Measurements from ENCODE around the gene TOLLIP.
"Not testable (repeated sequence)": the region's sequence is repeated elsewhere in the genome, so short reads cannot be mapped to it uniquely, and the experiment has no call there.

Gene TOLLIP

DNA sequence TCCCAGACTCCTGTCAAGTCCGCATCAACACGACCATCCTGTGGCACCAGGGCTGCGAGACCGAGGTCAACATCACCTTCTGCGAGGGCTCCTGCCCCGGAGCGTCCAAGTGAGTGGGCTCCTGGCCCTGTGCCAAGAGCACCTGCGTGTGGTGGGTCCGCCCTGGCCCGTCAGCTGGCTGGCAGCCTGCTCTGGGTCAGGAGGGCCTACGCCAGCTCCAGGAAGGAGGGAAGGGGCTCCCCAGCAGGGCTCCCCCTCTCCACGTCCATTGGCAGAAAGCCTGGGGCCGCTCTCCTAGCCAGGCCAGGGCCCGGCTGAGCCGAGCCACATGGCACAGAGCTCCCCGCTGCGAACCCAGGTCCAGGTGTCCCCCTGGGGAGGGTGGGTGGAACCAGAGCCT is 48.8 kb downstream of the TOLLIP start:
- DNase-seq, result no peak

DNA sequence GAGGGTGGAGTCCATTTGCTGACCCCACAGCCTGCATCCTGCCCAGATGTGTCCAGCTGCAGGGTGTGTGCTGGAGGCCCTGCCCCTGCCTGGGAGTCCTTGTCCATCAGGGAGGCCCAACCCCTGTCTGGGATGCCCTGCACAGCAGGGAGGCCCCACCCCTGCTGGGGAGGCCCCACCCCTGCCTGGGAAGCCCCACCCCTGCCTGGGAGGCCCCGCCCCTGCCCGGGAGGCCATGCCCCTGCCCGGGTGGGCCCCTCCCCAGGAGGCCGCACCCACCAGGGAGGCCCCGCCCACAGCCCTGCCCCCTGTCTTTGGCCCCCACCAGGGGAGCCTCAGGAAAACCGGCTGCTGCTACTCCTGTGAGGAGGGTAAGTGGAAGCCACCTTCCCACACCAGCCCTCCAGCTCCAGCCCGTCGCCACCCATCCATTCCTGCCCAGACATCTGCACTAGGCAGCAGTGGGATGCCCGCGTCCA is 49.4 kb downstream of the TOLLIP start:
- no peak for DNase-seq

DNA sequence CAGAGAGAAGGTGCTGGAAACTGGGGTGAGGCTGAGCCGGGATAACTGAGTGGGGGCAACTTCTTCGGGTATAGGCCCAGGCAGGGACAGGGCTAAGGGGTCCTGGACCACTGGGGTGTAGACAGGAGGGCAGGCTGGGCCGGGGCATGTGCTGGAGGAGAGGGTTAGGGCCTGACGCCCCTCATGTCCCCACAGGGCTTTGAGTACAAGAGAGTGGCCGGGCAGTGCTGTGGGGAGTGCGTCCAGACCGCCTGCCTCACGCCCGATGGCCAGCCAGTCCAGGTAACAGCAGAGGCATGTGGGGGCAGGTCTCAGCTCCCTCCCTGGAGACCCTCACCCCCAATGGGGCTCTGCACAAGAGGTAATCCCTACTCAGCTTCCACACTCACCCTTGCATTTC is 49.9 kb downstream of the TOLLIP start:
- no peak for DNase-seq

DNA sequence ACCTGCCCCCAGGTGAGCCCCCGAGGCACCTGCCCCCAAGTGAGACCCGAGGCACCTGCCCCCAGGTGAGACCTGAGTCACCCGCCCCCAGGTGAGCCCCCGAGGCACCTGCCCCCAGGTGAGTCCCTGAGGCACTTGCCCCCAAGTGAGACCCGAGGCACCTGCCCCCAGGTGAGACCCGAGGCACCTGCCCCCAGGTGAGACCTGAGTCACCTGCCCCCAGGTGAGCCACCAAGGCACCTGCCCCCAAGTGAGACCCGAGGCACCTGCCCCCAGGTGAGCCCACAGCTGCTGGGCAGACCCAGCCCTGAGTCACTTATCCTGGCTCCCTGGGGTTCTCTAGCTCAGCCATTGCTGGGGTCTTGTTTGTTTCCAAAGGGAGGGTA is 50.4 kb downstream of the TOLLIP start:
- DNase-seq, result no peak

DNA sequence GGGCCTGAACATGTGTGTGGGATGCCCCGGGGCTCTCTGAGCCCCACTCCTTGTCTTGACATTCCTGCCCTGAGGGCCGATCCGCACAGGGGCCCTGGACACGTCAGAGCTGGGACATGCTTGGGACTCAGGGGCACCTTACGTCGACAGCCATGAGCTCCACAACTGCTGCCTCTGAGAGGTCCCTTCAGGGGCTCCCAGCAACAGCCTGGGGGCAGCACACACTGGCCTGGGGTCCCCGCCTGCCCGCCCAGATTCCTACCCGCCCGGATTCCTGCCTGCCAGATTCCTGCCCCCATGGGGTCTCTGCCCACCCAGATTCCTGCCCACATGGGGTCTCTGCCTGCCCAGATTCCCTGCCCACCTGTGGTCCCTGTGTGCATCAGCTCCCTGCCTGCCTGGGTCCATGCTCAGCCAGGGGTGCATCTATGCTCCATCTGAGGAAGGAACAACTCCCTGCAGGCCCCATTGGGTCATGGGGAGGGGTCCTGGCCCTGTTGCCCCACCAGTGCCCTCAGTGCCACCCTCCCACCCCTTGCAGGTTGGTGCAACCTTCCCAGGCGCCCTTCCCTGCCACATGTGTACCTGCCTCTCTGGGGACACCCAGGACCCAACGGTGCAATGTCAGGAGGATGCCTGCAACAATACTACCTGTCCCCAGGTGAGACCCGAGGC is 50.9 kb downstream of the TOLLIP start:
- no peak for DNase-seq

DNA sequence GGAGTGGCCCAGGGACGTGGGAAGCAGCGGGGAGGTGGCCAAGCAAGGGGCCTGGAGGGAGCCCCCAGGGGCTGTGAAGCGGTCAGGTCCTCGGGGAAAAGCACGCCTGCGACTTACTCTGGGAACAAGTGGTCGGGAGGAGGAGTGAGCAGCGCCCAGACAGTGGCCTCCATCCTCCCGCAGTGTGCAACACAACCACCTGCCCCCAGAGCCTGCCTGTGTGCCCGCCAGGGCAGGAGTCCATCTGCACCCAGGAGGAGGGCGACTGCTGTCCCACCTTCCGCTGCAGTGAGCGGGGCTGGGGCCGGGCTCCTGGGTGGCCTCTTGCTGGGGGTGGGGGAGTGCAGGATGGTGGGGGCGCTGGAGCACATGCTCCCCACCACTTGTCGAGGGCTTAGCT is 51.5 kb downstream of the TOLLIP start:
- no peak for DNase-seq

DNA sequence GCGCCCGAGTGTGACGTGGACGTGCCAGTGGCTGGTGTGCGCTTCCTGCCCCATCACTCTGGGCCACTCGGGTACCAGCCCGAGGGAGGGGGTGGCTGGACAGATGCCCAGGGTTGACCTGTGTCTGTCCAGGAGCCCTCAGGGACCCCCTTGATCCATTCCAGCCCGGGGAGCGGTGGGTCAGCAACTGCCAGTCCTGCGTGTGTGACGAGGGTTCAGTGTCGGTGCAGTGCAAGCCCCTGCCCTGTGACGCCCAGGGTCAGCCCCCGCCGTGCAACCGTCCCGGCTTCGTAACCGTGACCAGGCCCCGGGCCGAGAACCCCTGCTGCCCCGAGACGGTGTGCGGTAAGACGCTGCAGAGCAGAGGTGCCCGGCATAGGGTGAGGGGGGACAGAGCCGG is 52.1 kb downstream of the TOLLIP start:
- DNase-seq, result no peak

DNA sequence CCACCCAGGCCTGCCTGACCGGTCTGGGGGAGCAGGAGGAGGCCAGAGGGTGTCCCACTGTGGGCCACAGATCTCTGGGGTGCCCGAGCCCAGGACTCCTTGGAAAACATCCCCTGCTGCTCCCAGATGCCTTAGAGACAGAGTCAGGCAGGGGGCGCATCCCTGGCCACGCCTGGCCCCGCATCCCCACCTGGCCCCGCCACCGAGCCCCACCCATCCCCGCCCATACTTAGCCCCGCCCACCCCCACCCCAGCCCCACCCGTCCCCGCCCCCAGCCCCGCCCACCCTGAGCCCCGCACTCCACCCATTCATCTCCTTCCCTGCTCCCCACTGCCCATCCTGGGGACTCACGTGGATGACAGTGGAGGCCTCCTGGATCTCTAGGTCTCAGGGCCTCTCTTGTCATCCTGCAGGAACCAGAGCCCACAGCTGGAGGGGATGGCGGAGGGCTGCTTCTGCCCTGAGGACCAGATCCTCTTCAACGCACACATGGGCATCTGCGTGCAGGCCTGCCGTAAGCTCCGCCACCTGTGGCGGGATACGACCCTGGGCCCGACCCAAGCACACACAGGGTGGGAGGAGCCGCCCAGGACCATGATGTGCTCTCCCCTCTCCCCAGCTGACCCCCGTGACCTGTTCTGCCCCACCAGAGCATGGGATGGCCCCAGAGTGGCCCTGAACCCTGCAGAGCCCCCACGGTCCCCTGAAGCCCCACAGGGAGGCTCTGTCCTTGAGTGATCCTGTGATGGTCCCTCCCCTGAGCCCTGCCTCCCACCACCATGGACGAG is 53.0 kb downstream of the TOLLIP start:
- no peak for DNase-seq

DNA sequence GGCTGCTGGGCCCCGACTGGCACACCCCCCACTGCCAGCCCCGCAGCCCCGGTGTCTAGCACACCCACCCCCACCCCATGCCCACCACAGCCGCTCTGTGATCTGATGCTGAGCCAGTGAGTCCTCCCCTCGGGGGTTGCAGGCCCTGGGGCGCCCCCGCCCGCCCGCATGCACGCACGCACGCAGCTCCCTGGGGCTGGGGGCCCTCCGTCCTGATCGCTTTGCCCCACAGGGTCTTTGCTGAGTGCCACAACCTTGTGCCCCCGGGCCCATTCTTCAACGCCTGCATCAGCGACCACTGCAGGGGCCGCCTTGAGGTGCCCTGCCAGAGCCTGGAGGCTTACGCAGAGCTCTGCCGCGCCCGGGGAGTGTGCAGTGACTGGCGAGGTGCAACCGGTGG is 54.3 kb downstream of the TOLLIP start:
- DNase-seq, result no peak

DNA sequence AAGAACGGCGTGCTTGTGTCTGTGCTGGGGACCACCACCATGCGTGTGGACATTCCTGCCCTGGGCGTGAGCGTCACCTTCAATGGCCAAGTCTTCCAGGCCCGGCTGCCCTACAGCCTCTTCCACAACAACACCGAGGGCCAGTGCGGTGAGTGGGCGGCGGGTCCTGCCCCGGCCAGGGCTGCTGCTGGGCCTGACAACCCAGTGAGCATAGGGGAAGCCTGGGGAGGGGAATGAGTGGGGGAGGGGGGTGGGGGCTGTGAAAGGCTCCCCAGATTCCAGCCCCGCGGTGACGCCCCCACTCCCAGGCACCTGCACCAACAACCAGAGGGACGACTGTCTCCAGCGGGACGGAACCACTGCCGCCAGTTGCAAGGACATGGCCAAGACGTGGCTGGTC is 54.7 kb downstream of the TOLLIP start:
- DNase-seq, result no peak

DNA sequence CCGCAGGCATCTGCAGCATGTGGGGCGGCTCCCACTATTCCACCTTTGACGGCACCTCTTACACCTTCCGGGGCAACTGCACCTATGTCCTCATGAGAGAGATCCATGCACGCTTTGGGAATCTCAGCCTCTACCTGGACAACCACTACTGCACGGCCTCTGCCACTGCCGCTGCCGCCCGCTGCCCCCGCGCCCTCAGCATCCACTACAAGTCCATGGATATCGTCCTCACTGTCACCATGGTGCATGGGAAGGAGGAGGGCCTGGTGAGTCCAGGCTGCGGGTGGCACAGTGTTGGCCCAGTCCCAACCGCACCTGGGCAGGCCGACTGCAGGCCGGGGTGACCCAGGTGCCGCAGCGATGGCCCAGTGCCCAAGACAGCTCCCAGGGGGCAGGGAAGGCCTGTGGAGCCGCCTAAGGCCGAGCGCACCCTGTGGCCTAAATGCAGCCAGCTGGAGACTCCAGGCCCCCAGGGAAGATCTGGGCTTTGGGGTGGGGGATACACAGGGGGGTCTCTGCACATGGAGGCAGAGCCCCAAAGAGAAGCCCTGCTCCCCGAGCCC is 55.3 kb downstream of the TOLLIP start:
- DNase-seq, result no peak

DNA sequence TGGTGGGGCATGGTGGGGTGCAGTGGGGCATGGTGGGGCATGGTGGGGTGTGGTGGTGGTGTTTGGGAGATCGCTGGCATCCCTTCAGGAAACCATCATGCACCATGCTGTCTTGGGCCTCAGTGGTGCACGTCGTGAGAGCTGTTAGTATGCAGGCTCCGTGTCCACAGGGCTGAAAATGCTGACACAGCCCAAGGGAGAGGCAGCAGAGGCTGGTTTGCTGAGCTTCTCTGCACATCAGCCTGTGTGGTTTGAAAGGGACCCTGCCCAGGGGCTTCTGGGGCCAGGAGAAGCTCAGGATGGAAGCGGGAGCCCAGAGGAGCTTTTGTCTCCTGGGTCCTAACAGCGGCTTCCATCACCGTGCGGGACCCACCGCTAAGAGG is 56.3 kb downstream of the TOLLIP start:
- DNase-seq, result no peak

DNA sequence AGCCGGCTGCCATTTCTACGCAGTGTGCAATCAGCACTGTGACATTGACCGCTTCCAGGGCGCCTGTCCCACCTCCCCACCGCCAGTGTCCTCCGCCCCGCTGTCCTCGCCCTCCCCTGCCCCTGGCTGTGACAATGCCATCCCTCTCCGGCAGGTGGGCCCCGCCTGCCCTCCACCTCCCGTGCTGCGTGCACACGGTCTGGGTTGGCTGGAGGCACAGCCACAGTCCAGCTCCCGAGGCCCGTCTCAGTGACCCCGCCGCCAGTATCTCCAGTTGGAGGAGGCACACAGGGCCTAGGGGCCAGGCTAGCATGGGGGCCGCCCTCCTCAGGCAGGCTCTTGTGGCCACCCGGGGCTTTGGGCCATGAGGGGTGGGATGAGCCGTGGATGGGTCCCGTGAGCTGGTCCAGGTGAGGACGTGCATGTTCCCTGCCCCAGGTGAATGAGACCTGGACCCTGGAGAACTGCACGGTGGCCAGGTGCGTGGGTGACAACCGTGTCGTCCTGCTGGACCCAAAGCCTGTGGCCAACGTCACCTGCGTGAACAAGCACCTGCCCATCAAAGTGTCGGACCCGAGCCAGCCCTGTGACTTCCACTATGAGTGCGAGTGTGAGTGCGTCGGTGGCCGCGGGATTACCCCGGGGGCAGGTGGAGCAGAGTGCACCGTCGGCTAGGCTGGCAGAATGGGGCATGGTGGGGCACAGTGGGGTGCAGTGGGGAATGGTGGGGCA is 56.9 kb downstream of the TOLLIP start:
- DNase-seq, result no peak

DNA sequence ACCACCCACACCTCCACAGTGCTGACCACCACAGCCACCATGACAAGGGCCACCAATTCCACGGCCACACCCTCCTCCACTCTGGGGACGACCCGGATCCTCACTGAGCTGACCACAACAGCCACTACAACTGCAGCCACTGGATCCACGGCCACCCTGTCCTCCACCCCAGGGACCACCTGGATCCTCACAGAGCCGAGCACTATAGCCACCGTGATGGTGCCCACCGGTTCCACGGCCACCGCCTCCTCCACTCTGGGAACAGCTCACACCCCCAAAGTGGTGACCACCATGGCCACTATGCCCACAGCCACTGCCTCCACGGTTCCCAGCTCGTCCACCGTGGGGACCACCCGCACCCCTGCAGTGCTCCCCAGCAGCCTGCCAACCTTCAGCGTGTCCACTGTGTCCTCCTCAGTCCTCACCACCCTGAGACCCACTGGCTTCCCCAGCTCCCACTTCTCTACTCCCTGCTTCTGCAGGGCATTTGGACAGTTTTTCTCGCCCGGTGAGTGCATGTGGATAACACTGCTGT is 58.1 kb downstream of the TOLLIP start:
- no peak for DNase-seq

DNA sequence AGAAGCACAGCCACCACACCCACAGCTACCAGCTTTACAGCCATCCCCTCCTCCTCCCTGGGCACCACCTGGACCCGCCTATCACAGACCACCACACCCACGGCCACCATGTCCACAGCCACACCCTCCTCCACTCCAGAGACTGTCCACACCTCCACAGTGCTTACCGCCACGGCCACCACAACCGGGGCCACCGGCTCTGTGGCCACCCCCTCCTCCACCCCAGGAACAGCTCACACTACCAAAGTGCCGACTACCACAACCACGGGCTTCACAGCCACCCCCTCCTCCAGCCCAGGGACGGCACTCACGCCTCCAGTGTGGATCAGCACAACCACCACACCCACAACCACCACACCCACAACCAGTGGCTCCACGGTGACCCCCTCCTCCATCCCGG is 59.0 kb downstream of the TOLLIP start:
- not testable (repeated sequence) for DNase-seq

DNA sequence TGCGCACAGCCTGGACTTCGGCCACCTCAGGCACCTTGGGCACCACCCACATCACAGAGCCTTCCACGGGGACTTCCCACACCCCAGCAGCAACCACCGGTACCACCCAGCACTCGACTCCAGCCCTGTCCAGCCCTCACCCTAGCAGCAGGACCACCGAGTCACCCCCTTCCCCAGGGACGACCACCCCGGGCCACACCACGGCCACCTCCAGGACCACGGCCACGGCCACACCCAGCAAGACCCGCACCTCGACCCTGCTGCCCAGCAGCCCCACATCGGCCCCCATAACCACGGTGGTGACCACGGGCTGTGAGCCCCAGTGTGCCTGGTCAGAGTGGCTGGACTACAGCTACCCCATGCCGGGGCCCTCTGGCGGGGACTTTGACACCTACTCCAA is 60.5 kb downstream of the TOLLIP start:
- DNase-seq, result not testable (repeated sequence)

DNA sequence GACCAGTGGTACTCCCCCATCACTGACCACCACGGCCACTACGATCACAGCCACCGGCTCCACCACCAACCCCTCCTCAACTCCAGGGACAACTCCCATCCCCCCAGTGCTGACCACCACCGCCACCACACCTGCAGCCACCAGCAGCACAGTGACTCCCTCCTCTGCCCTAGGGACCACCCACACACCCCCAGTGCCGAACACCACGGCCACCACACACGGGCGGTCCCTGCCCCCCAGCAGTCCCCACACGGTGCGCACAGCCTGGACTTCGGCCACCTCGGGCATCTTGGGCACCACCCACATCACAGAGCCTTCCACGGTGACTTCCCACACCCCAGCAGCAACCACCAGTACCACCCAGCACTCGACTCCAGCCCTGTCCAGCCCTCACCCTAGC is 62.4 kb downstream of the TOLLIP start:
- not testable (repeated sequence) for DNase-seq

DNA sequence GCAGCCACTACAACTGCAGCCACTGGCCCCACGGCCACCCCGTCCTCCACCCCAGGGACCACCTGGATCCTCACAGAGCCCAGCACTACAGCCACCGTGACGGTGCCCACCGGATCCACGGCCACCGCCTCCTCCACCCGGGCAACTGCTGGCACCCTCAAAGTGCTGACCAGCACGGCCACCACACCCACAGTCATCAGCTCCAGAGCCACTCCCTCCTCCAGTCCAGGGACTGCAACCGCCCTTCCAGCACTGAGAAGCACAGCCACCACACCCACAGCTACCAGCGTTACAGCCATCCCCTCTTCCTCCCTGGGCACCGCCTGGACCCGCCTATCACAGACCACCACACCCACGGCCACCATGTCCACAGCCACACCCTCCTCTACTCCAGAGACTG is 63.1 kb downstream of the TOLLIP start:
- not testable (repeated sequence) for DNase-seq

DNA sequence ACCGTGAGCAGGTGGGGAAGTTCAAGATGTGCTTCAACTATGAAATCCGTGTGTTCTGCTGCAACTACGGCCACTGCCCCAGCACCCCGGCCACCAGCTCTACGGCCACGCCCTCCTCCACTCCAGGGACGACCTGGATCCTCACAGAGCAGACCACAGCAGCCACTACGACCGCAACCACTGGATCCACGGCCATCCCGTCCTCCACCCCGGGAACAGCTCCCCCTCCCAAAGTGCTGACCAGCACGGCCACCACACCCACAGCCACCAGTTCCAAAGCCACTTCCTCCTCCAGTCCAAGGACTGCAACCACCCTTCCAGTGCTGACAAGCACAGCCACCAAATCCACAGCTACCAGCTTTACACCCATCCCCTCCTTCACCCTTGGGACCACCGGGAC is 63.7 kb downstream of the TOLLIP start:
- not testable (repeated sequence) for DNase-seq

DNA sequence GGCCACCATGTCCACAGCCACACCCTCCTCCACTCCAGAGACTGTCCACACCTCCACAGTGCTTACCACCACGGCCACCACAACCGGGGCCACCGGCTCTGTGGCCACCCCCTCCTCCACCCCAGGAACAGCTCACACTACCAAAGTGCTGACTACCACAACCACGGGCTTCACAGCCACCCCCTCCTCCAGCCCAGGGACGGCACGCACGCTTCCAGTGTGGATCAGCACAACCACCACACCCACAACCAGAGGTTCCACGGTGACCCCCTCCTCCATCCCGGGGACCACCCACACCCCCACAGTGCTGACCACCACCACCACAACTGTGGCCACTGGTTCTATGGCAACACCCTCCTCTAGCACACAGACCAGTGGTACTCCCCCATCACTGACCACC is 64.9 kb downstream of the TOLLIP start:
- DNase-seq, result not testable (repeated sequence)

DNA sequence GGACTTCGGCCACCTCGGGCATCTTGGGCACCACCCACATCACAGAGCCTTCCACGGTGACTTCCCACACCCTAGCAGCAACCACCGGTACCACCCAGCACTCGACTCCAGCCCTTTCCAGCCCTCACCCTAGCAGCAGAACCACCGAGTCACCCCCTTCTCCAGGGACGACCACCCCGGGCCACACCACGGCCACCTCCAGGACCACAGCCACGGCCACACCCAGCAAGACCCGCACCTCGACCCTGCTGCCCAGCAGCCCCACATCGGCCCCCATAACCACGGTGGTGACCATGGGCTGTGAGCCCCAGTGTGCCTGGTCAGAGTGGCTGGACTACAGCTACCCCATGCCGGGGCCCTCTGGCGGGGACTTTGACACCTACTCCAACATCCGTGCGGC is 65.9 kb downstream of the TOLLIP start:
- not testable (repeated sequence) for DNase-seq

DNA sequence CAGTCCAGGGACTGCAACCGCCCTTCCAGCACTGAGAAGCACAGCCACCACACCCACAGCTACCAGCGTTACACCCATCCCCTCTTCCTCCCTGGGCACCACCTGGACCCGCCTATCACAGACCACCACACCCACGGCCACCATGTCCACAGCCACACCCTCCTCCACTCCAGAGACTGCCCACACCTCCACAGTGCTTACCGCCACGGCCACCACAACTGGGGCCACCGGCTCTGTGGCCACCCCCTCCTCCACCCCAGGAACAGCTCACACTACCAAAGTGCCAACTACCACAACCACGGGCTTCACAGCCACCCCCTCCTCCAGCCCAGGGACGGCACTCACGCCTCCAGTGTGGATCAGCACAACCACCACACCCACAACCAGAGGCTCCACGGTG is 66.7 kb downstream of the TOLLIP start:
- not testable (repeated sequence) for DNase-seq

DNA sequence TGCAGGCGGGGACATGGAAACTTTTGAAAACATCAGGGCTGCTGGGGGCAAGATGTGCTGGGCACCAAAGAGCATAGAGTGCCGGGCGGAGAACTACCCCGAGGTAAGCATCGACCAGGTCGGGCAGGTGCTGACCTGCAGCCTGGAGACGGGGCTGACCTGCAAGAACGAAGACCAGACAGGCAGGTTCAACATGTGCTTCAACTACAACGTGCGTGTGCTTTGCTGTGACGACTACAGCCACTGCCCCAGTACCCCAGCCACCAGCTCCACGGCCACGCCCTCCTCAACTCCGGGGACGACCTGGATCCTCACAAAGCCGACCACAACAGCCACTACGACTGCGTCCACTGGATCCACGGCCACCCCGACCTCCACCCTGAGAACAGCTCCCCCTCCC is 67.1 kb downstream of the TOLLIP start:
- DNase-seq, result no peak

Measured in bone marrow (tissue), 2 donors.